Measurements from ENCODE around the gene PSTPIP1.

PSTPIP1 gene

DNA sequence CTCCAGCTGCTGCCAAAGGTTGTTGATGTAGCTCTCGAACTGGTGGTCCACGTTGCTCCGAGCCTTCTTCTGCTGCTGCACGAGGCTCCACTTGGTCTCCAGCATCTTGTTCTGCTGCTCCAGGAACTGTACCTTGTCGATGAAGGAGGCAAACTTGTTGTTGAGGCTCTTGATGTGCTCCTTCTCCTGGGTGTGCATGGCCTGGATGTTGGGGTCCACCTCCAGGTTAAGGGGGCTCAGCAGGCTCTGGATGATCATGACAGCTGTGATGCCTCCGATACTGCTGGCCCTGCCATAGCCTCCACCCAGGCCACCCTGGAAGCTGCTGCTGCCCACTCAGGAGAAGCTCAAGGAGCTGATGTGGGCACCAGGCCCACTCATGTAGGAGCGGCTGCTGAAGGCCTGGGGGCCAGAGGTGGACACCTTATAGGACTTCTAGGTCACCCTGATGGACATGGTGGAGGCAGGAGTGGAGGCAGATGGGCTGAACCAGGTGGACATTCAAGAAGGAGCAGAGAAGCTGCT, 14.9 kb upstream of the PSTPIP1 start:
- Histone ChIP-seq H3K27ac (ENCODE audit: low read depth, low read length) (no peak overlapping the region), H3K4me1 (ENCODE audit: insufficient read depth, low read length) (no peaks in the 10 kb centered on the region), H3K36me3 (ENCODE audit: insufficient read depth, low read length) (no peaks in the 10 kb centered on the region)

DNA sequence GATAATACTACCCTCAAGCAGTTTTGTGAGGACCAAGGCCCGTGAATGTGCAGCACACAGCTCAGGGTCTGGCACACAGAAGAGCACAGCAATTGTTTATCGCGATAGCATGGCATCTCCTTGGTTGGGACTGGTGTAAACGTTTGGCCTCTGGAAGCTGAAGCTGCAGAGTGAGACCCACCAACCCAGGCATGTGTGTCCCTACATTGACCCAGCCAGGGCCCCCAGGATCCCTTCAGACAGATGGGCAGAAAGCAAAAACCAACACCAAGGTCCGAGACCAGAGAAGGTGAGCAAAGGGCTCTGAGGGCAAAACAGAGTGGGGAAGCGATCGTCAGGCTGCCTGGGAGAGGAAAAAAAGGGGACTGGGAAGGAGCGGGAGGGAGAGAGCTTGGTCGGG, 12.6 kb upstream of the PSTPIP1 start:
- Histone ChIP-seq H3K36me3 (ENCODE audit: insufficient read depth, low read length) (no peaks in the 10 kb centered on the region), H3K4me1 (ENCODE audit: insufficient read depth, low read length) (no peaks in the 10 kb centered on the region), H3K27ac (ENCODE audit: low read depth, low read length) (no peak overlapping the region), H3K4me3 (ENCODE audit: low read depth in 1 of 2, low read length in 2 of 2) (no peak overlapping the region), H3K9me3 (ENCODE audit: low read length) (no peaks in the 10 kb centered on the region), H3K9ac (ENCODE audit: low read length) (no peak overlapping the region), H3K27me3 (ENCODE audit: control insufficient read depth in 1 of 2, insufficient read depth in 2 of 2, low read length in 2 of 2) (no peaks in the 10 kb centered on the region)

More for the DNA sequence above, 14.9 kb upstream of the PSTPIP1 start:
- no peak overlapping the region for H3K9ac ChIP-seq (ENCODE audit: low read length)
- no peaks in the 10 kb centered on the region for H3K27me3 ChIP-seq (ENCODE audit: control insufficient read depth in 1 of 2, insufficient read depth in 2 of 2, low read length in 2 of 2)
- H3K4me3 ChIP-seq (ENCODE audit: low read depth in 1 of 2, low read length in 2 of 2), result no peak overlapping the region
- no peaks in the 10 kb centered on the region for H3K9me3 ChIP-seq (ENCODE audit: low read length)

DNA sequence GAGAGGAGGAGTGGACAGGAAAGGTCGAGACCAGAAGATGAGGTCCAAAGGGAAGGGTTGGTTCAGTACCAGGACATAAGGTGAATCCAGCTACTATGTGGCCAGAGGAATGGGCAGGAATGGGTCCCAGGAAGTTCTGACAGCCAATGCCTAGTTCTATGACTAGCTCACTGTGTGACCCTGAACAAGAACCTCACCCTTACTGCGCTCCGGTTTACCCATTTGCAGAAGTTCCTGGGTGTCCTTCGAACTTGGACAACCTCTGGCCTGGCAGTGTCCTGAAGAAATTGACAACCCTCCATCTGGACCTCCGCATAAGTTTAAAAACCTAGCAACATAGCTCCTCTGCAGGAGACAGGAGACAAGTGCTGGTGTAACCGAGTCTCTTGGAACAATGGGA, 12.2 kb upstream of the PSTPIP1 start:
- H3K27ac ChIP-seq (ENCODE audit: low read depth, low read length), result no peak overlapping the region
- H3K9ac ChIP-seq (ENCODE audit: low read length), result no peak overlapping the region
- no peaks in the 10 kb centered on the region for H3K27me3 ChIP-seq (ENCODE audit: control insufficient read depth in 1 of 2, insufficient read depth in 2 of 2, low read length in 2 of 2)
- H3K9me3 ChIP-seq (ENCODE audit: low read length), result no peaks in the 10 kb centered on the region
- no peaks in the 10 kb centered on the region for H3K4me1 ChIP-seq (ENCODE audit: insufficient read depth, low read length)
- H3K36me3 ChIP-seq (ENCODE audit: insufficient read depth, low read length), result no peaks in the 10 kb centered on the region
- H3K4me3 ChIP-seq (ENCODE audit: low read depth in 1 of 2, low read length in 2 of 2), result no peak overlapping the region

DNA sequence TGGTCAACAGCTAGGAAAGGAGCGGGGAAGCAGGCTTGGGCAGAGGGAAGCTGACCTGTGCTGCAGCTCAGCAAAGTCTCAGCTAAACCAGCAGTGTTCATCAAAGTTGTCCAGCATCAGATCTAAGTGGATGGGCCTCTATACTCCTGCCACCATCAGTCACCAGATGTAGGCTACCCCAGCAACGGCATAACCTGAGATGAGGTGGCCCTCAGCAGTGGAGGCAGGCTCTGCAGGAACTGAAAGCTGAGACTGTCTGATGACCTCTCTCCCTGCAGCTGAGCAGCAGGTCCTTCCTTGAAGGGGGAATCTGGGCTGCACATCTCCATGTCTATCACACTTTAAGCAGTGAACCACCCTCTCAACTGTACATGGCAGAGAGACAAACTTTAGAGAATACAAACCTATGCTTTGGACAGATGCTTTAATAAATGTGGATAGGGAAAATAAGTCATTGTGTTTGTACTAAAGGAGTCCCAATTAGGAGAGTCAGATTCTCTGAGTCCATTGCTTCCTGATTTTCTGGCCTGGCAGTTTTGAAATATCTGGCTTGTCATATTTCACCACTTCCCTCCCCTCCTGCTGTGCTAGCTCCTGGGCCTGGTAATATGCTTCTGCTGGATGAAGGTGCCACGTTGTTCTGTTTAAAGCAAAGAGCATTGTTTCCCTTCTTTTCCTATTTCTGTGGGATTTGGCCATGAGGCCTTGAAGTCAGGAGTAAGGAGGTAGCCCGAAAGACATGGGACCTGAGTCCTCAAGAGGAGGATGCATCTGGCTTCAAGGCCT, 11.1 kb upstream of the PSTPIP1 start:
- H3K9ac ChIP-seq (ENCODE audit: low read length), result no peak overlapping the region
- no peaks in the 10 kb centered on the region for H3K36me3 ChIP-seq (ENCODE audit: insufficient read depth, low read length)
- no peak overlapping the region for H3K27ac ChIP-seq (ENCODE audit: low read depth, low read length)
- no peaks in the 10 kb centered on the region for H3K9me3 ChIP-seq (ENCODE audit: low read length)
- H3K27me3 ChIP-seq (ENCODE audit: control insufficient read depth in 1 of 2, insufficient read depth in 2 of 2, low read length in 2 of 2), result no peaks in the 10 kb centered on the region
- H3K4me1 ChIP-seq (ENCODE audit: insufficient read depth, low read length), result no peaks in the 10 kb centered on the region
- H3K4me3 ChIP-seq (ENCODE audit: low read depth in 1 of 2, low read length in 2 of 2), result no peak overlapping the region

DNA sequence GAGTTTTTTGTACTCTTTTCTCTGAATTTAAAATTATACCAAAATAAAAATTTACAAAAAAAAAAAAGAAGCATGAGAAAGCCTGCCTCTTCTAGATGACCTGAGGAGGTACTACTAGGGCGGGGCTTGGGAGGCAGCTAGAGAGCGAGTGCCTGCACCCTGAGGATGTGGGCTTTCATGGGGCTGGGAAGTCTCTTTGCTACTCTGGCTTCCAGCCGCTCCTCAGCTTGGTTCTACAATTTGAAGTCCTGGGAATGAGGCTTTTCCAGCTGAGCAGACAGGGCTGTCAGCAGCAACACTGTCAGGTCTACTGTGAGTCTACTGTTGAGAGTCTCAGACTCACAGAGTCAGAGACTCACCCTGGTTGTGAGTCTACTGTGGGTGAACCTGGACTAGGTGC, 8.2 kb upstream of the PSTPIP1 start:
- H3K4me3 ChIP-seq (ENCODE audit: low read depth in 1 of 2, low read length in 2 of 2), result no peak overlapping the region
- no peaks in the 10 kb centered on the region for H3K9me3 ChIP-seq (ENCODE audit: low read length)
- no peaks in the 10 kb centered on the region for H3K4me1 ChIP-seq (ENCODE audit: insufficient read depth, low read length)
- no peaks in the 10 kb centered on the region for H3K36me3 ChIP-seq (ENCODE audit: insufficient read depth, low read length)
- no peak overlapping the region for H3K9ac ChIP-seq (ENCODE audit: low read length)
- no peak overlapping the region for H3K27ac ChIP-seq (ENCODE audit: low read depth, low read length)
- H3K27me3 ChIP-seq (ENCODE audit: control insufficient read depth in 1 of 2, insufficient read depth in 2 of 2, low read length in 2 of 2), result no peaks in the 10 kb centered on the region

DNA sequence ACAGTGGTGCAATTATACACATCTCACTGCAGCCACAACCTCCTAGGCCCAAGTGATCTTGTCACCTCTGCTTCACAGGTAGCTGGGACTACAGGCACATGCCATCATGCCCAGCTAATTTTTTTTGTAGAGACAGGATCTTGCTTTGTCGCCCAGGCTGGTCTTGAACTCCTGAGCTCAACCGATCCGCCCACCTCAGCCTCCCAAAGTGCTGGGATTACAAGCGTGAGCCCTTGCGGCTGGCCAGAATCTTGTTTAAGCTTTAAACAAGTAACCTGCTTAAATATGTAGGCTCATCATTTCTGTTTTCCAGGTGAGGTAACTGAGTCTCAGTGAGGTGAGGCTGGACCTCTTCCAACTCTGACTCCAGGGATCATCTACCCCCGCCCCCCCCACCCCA, 7.7 kb upstream of the PSTPIP1 start:
- Histone ChIP-seq H3K9me3 (ENCODE audit: low read length) (no peaks in the 10 kb centered on the region), H3K27ac (ENCODE audit: low read depth, low read length) (no peak overlapping the region), H3K4me1 (ENCODE audit: insufficient read depth, low read length) (no peaks in the 10 kb centered on the region), H3K27me3 (ENCODE audit: control insufficient read depth in 1 of 2, insufficient read depth in 2 of 2, low read length in 2 of 2) (no peaks in the 10 kb centered on the region), H3K9ac (ENCODE audit: low read length) (no peak overlapping the region), H3K36me3 (ENCODE audit: insufficient read depth, low read length) (no peaks in the 10 kb centered on the region), H3K4me3 (ENCODE audit: low read depth in 1 of 2, low read length in 2 of 2) (no peak overlapping the region)

DNA sequence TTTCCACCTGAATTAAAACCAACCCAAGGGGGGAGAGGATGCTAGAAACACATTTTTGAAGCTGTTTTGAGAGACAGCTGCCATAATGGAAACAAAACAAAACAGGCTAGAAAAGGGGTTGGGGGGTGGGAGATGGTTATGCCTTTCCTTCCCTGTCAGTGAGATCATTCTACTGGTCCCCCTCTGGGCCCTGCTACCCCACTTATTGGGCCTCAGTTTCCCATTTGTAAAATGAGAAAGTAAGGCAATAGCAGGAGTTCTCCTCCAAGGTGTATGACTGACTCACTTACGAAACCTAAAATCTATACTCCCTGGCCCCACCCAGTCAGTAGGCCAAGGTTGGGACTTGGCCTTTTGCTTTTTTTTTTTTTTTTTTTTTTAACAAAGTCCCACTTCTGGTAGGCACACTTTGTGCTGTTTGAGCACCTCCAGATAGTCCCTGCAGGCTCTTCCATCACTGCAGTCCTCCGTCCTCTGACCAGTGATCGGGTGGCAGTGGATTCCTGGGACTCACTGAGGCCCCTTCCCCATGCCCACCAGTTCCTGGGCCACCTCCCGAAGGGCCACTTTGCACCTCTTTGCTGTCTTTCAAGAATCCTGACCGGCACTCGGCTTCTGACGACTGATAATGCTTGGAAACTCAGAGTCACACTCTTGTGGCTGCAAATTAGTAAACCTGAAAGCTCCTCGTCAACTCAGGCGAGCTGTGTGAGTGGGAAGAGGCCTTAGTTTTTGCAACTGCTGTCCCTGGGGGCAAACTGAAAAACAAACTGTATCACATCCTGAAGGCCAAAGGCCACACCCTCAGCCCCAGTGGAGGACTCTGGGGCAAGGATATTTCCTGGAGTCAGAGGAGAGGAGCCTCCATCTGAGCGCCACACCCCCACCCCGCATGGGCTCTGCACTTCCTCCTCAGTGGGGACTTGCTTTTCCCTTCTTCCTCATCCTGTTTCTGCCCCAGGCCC, 6.7 kb upstream of the PSTPIP1 start:
- no peaks in the 10 kb centered on the region for H3K9me3 ChIP-seq (ENCODE audit: low read length)
- no peak overlapping the region for H3K4me3 ChIP-seq (ENCODE audit: low read depth in 1 of 2, low read length in 2 of 2)
- no peak overlapping the region for H3K27ac ChIP-seq (ENCODE audit: low read depth, low read length)
- H3K9ac ChIP-seq (ENCODE audit: low read length), result no peak overlapping the region
- H3K36me3 ChIP-seq (ENCODE audit: insufficient read depth, low read length), result no peaks in the 10 kb centered on the region
- no peaks in the 10 kb centered on the region for H3K27me3 ChIP-seq (ENCODE audit: control insufficient read depth in 1 of 2, insufficient read depth in 2 of 2, low read length in 2 of 2)
- H3K4me1 ChIP-seq (ENCODE audit: insufficient read depth, low read length), result no peaks in the 10 kb centered on the region

DNA sequence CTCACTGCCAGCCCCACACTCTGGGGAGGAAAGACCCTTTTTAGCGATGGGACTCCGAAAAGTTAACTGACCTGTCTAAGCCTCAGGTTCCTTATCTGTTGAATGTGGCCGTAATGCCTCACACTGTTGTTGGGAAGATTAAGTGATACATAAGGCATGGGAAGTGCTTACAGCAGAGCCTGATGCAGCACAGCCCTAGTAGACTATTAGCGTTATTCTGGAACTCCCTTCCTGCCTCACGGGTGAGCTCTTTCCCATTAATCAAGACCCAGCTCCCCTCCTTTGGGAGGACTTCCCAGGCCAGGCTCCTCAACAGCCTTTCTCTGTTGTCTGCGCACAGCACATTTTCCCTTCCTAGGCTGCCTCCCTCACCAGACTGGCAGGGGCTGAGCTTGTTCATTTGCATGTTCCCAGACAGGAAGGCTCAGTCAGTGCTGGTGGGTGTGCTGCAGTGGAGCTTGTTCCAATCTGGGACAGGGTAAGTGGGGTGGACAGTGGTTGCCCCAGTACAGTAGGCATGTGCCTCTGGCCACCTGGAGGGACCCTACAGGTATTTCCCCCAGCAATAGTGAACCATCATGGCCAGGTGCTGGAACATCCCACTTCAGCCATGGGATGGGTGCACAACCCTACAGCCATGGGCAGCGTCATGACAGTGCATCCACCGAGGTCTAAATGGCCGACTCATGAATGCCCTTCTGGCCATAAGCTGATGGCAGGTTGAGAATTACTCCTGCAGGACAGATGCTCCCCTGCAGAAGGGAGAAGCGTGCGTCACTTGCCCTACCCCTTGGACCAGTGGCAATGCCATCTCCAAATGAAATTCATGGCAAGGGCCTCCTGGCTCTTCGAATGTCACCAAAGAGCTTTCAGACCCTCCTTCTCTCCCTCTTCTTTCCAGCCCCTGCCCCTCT, 5.8 kb upstream of the PSTPIP1 start:
- H3K4me1 ChIP-seq (ENCODE audit: insufficient read depth, low read length), result no peaks in the 10 kb centered on the region
- H3K27ac ChIP-seq (ENCODE audit: low read depth, low read length), result no peak overlapping the region
- H3K9ac ChIP-seq (ENCODE audit: low read length), result no peak overlapping the region
- H3K27me3 ChIP-seq (ENCODE audit: control insufficient read depth in 1 of 2, insufficient read depth in 2 of 2, low read length in 2 of 2), result no peaks in the 10 kb centered on the region
- no peaks in the 10 kb centered on the region for H3K36me3 ChIP-seq (ENCODE audit: insufficient read depth, low read length)
- no peaks in the 10 kb centered on the region for H3K9me3 ChIP-seq (ENCODE audit: low read length)
- no peak overlapping the region for H3K4me3 ChIP-seq (ENCODE audit: low read depth in 1 of 2, low read length in 2 of 2)

DNA sequence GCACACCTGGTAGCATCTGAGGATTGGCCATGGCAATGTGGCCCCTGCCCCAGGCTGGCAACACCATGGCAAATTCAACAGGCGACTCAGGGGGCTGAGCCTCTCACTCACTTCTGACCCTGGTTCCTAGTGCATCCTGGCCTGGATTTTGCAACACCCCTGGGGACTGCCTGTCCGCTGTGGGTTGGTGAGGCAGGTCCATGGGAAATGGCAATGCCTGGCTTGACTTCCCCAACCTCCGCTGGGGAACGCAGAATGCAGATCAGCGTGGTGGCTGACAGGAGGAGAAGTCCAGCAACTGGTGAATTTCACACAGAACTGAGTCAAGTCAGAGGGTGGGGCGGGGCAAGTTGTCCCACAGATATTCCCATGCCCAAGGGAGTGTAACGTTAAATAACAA, 3.9 kb upstream of the PSTPIP1 start:
- Histone ChIP-seq H3K27me3 (ENCODE audit: control insufficient read depth in 1 of 2, insufficient read depth in 2 of 2, low read length in 2 of 2) (no peaks in the 10 kb centered on the region), H3K4me1 (ENCODE audit: insufficient read depth, low read length) (peaks cover 7% of the 10 kb centered on the region), H3K4me3 (ENCODE audit: low read depth in 1 of 2, low read length in 2 of 2) (no peak overlapping the region), H3K27ac (ENCODE audit: low read depth, low read length) (no peak overlapping the region), H3K9ac (ENCODE audit: low read length) (no peak overlapping the region), H3K36me3 (ENCODE audit: insufficient read depth, low read length) (no peaks in the 10 kb centered on the region), H3K9me3 (ENCODE audit: low read length) (no peaks in the 10 kb centered on the region)

DNA sequence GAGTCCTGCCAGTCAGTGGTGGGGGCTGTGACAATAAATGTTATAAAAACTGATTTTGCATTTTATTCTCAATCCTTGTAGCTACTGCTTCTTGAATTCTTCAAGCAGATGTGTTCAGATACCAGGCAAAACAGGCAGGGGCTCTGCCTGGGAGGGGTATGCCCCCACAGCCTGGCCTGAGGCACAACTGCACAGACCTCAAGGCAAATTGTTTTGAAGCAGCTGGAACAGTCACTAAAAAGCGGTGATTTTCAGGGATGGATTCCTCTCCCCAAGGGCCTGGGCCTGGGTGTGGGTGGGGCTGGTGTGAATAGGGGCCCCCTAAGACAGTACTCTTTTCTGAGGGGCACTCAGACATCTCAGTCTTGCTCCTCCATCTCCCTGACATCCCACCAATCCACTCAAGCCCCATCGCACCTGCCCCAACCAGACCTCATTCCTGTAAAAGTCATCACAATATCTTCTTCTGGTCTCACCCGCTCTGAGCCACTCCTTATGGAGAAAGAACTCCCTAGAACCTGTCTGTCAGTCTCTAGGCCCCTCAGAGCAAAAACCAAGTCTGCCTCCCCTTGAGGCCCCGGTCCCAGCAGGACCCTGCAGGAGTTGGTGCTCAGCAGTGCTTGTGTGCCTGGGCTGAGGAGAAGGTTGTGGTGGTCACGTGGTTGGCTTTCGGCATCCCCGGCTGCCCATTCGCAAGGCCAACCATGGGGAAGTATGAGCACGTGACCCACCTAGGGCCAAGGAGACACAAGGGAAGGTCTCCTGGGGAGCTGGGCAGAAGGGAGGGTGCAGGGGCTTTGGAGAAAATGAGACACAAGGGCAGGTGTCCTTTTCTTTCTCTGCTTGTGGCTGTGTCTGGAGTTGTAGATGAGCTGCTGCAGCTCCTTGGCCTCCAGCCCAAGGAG, 2.9 kb upstream of the PSTPIP1 start:
- Histone ChIP-seq H3K27me3 (ENCODE audit: control insufficient read depth in 1 of 2, insufficient read depth in 2 of 2, low read length in 2 of 2) (no peaks in the 10 kb centered on the region), H3K4me1 (ENCODE audit: insufficient read depth, low read length) (peaks cover 13% of the 10 kb centered on the region), H3K4me3 (ENCODE audit: low read depth in 1 of 2, low read length in 2 of 2) (no peak overlapping the region), H3K27ac (ENCODE audit: low read depth, low read length) (no peak overlapping the region), H3K9ac (ENCODE audit: low read length) (no peak overlapping the region), H3K36me3 (ENCODE audit: insufficient read depth, low read length) (no peaks in the 10 kb centered on the region), H3K9me3 (ENCODE audit: low read length) (no peaks in the 10 kb centered on the region)
